DOHH2 (cell line): ENCODE measurements around the gene ECM1.

ENCODE experiments used
- CTCF ChIP-seq: fragments of 200-600 bp; sonication (generic); IDR thresholded peaks from one replicate; pipeline ENCODE4 v1.5.1; 2014; ENCODE audit warnings: antibody characterized with exemption, mild to moderate bottlenecking, low read depth, low read length; ENCODE audit not compliant: poor library complexity, severe bottlenecking
- EZH2phosphoT487 ChIP-seq: fragments of 200-600 bp; sonication (generic); IDR thresholded peaks from 2 replicates; pipeline ENCODE4 v1.6.1; 2017; ENCODE audit warnings: borderline replicate concordance, mild to moderate bottlenecking, antibody characterized with exemption, low read length, moderate library complexity, mixed read lengths

DNA sequence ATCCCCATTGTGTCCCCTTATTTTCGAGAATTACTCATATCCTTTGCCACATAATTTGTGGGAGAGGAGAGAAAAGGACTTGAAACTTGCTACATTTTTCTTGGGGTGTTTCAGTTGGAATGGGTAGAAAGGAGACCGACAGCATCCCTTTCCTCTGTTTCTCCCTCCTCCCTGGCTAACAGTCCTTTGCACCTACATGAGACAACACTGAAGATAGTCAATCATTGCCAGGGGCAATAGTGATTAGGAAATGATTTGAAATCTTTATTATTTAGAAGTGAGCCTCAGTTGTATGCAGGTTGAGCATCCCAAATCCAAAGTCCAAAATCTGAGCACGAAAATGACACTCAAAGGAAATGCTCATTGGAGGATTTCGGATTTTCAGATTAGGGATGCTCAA lies 28.5 kb upstream of the ECM1 start:
- no peak for TF ChIP-seq CTCF
- TF ChIP-seq EZH2phosphoT487, result no peak
